ENCODE measurements around the gene SULT2B1.

SULT2B1 gene

DNA sequence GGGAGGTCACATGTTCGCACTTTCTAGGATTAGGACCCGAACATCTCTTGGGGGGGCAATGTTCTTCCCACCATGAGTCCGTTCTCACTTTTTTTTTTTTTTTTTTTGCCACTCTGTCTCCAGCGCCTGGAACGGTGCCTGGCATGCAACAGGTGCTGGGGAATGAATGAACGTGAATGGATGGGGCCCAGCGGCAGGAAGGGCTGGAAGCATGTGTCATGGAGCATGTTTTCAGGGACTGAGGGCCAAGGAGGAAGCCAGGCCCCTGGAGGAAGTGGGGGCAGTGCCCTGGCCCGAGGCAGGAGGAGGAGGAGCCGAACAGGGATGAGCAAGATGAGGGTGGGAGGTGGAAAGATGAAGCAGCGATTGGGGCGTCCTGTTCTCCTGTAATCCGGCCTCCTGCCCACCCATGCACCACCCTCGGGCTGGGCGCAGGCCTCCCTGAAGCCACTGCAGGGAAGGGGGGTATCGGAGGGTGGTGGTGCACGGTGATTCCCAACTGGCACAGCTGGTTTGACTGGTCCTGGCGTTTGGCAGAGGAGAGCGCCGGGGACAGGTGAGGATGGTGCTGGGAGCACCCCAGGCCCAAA, 8.8 kb upstream of the SULT2B1 start:
- TF ChIP-seq ZFX (IDR thresholded peaks at IDR 0.05; ENCODE audit: borderline replicate concordance), result no peak
- TF ChIP-seq, protein P1, sequence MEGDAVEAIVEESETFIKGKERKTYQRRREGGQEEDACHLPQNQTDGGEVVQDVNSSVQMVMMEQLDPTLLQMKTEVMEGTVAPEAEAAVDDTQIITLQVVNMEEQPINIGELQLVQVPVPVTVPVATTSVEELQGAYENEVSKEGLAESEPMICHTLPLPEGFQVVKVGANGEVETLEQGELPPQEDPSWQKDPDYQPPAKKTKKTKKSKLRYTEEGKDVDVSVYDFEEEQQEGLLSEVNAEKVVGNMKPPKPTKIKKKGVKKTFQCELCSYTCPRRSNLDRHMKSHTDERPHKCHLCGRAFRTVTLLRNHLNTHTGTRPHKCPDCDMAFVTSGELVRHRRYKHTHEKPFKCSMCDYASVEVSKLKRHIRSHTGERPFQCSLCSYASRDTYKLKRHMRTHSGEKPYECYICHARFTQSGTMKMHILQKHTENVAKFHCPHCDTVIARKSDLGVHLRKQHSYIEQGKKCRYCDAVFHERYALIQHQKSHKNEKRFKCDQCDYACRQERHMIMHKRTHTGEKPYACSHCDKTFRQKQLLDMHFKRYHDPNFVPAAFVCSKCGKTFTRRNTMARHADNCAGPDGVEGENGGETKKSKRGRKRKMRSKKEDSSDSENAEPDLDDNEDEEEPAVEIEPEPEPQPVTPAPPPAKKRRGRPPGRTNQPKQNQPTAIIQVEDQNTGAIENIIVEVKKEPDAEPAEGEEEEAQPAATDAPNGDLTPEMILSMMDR (IDR thresholded peaks at IDR 0.05), result no peak
- H3K27ac ChIP-seq, result no peak overlapping the region

DNA sequence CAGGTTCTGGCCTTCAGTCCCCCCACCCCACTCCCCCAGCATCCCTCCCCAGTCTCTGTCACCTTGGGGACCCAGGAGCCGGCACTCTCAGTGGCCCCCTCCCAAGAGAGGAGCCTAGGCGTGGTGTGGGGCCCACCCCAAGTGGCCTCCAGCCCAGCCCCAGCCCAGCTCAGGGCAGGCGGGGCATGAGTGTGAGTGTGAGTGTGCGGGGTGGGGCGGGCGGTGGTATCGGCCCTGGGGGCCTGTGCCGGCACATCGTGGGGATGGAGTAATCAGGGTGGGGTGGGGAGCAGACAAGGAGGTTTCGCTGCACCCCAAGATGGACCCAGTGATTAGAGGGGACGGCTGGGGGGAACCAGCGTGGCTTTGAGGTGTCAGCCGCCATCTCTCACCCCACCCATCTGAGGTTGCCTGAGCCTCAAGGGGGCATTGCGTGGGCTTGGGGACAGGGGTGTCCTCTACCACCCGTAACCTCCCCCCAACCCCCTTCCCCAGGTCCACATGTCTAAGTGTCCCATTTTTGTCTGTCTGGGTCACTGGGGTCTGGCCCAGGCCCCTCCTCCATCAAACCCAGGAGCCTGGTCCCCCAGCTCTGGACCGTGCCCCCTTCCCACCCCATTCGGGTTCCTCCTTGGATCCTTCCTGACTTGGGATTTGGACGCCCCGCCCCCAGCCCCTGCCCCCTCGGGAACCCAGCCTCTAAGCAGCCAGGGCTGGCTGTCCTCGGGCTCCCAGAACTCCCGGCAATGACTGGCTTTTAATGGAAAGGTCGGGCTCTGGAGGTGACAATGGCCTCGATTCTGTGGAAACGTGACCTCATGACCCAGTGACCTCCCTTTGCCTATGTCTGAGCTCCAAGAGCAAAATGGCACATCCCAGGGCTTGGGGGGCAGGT, 6.9 kb upstream of the SULT2B1 start:
- no peak overlapping the region for H3K27ac ChIP-seq
- TF ChIP-seq, protein P1 (IDR thresholded peaks at IDR 0.05), result no peak
- TF ChIP-seq ZFX (IDR thresholded peaks at IDR 0.05; ENCODE audit: borderline replicate concordance), result no peak

DNA sequence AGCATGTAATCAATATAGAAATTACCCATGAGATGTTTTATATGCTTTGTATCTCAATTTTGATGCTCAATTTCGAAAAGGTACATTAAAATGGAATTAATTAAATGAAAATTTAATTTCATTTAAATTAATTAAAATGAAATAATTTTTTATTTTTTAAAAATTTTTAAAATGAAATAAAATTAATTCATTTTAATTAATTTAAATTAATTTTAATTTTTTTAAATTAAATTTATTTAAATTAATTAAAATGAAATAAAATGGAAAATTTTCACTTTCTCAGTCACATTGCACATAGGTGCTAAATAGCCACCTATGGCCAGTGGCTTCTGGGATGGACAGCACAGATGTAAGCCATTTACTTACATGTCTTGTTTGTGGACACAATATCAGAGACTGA, 4.2 kb upstream of the SULT2B1 start:
- no peak overlapping the region for H3K27ac ChIP-seq
- no peak for TF ChIP-seq ZFX (IDR thresholded peaks at IDR 0.05; ENCODE audit: borderline replicate concordance)

DNA sequence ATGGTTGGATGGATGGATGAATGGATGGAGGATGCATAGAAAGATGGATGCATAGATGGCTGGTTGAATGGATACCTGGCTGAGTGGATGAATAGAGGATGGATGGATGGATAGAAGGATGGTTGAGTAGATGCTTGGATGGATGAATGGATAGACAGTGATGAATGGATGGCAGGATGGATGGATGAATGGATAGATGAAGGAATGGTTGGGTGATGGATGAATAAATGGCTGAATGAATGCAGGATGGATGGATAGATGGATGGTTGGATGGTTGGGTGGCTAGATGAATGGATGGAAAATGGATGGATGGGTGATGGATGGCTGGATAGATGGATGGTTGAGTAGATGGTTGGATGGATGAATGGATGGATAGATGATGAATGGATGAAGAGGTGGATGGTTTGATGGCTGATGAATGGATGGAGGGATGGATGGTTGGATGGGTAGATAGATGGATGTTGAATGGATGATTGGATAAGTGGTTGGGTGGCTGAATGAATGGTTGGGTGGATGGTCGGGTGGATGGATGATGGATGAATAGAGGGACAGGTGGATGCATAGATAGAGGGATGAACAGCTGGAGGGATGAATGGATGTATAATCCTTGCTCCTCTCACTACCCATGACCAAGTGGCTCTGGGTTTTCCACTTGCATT, 3.6 kb upstream of the SULT2B1 start:
- H3K27ac ChIP-seq, result no peak overlapping the region
- no peak for TF ChIP-seq ZFX (IDR thresholded peaks at IDR 0.05; ENCODE audit: borderline replicate concordance)
- TF ChIP-seq, protein P1 (IDR thresholded peaks at IDR 0.05), result no peak

DNA sequence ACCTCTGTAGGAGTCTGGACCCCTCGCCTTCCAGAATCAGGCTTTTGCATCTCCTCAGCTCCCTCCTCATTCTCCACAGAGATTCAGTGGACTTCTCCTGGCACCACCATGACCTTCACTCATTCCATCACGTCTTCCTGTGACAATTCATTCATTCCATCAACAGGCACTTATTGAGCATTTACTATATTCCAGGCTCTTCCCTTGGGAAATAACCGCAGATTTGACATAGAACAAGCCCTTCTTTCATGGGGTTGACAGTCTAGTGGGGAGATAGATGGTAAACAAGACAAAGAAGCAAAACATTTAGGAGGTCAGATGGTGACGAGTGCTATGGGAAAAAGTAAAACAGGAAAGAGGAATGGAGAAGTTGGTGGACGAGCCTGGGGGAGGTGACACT, 2.6 kb upstream of the SULT2B1 start:
- H3K27ac ChIP-seq, result no peak overlapping the region
- TF ChIP-seq, protein P1 (IDR thresholded peaks at IDR 0.05), result no peak
- TF ChIP-seq ZFX (IDR thresholded peaks at IDR 0.05; ENCODE audit: borderline replicate concordance), result no peak

DNA sequence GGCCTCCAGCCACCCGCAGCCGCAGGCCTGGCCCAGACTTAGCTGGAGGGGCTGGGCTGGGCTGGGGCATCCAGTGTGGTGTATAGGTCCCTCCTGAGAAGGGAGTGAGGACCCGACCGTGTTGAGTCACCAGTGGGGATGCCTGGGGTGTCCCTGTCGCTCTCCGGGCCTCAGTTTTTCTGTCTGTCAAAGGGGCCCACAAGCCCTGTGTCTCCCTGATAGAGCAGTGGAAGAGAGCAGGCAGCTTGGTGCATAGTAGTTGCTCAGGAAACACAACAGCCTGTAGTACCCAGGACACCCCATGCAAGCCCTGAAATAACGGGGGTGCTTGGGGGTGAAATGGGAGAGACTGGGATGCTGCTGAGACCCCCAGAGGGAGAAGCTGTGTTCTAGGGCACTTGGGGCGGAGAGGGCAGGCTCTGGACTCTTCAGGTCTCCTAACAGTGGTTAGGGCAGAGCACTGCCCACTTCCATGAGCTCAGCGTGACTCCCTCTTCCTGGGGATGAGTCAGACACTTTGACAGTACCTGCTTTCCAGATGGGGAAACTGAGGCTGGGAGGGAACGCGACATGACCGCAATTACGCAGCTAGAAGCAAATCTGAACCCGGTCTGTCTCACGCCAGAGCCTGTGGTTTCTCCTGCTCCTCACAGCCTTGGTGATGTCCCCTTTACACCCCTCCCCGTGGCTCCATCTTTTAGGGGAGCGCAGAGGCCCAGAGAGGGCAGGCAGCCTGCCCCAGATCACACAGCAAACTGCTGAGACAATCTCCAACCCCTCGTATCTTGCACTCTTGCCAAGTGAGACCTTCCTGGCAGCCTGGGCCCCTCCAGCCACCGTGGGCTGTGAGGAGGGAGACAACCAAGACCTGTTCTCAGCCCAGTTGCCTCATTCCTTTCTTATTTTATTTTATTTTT, 692 bp downstream of the SULT2B1 start:
- no peak overlapping the region for H3K27ac ChIP-seq
- TF ChIP-seq, protein P1 (IDR thresholded peaks at IDR 0.05), result no peak
- TF ChIP-seq ZFX (IDR thresholded peaks at IDR 0.05; ENCODE audit: borderline replicate concordance), result no peak

Data from 22Rv1 (cell line).